Activated CD4-positive, alpha-beta T cell treated with anti-CD3 and anti-CD28 coated beads, Interleukin-2, amount 50 U/mL, for 1 hour (primary cell): Measurements from ENCODE around the gene MET.
"Not testable (repeated sequence)": the region's sequence is repeated elsewhere in the genome, so short reads cannot be mapped to it uniquely, and the experiment has no call there.

Experiments
- DNase-seq: peaks from one replicate; pipeline ENCODE4 v3.0.0-alpha.2; 2020

MET gene

DNA sequence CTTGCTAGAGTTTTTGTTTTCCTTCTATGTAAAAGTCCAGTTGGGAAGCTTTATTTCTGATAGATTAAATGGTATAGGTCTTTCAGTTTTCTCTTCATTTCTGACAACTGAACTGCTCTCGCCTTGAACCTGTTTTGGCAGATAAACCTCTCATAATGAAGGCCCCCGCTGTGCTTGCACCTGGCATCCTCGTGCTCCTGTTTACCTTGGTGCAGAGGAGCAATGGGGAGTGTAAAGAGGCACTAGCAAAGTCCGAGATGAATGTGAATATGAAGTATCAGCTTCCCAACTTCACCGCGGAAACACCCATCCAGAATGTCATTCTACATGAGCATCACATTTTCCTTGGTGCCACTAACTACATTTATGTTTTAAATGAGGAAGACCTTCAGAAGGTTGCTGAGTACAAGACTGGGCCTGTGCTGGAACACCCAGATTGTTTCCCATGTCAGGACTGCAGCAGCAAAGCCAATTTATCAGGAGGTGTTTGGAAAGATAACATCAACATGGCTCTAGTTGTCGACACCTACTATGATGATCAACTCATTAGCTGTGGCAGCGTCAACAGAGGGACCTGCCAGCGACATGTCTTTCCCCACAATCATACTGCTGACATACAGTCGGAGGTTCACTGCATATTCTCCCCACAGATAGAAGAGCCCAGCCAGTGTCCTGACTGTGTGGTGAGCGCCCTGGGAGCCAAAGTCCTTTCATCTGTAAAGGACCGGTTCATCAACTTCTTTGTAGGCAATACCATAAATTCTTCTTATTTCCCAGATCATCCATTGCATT is 27.1 kb downstream of the MET start:
- no peak for DNase-seq

DNA sequence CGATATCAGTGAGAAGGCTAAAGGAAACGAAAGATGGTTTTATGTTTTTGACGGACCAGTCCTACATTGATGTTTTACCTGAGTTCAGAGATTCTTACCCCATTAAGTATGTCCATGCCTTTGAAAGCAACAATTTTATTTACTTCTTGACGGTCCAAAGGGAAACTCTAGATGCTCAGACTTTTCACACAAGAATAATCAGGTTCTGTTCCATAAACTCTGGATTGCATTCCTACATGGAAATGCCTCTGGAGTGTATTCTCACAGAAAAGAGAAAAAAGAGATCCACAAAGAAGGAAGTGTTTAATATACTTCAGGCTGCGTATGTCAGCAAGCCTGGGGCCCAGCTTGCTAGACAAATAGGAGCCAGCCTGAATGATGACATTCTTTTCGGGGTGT is 27.7 kb downstream of the MET start:
- no peak for DNase-seq

DNA sequence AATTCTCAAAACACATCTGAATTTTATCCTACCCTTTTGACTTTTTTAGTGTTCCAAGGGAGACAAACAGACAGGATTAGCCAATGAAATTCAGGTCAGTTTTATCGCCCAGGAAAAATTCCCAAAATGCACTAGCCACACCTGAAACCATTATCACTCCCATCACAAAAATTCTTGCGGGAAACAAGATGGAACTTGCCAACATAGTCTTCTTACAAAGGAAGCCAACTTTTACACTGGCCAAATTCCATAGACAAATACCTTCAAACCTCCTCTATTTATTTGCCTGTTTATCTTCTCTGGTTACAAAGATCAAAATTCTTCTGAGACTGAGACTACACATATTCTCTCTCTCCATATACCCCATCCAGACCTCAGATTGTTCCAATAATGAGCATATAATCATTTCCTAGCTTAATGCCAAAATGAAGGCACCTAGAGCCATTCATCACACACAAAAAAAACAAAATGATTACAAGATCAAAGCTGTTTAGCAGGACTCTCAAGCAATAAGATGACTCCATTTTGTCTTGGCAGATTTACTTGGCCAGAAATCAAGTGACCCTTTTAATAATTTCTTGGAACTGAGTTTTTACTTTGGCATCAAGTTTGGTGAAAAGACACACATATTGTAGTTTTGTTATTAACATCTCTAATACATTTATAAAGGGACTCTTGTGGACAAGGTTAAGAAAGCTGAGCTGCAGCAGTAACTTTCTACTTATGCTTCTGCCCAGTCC is 30.2 kb downstream of the MET start:
- no peak for DNase-seq

GRCh38 chr7:116704650-116705228 is 32.7 kb downstream of the MET start:
- no peak for DNase-seq

GRCh38 chr7:116705419-116705818 is 33.4 kb downstream of the MET start:
- no peak for DNase-seq

DNA sequence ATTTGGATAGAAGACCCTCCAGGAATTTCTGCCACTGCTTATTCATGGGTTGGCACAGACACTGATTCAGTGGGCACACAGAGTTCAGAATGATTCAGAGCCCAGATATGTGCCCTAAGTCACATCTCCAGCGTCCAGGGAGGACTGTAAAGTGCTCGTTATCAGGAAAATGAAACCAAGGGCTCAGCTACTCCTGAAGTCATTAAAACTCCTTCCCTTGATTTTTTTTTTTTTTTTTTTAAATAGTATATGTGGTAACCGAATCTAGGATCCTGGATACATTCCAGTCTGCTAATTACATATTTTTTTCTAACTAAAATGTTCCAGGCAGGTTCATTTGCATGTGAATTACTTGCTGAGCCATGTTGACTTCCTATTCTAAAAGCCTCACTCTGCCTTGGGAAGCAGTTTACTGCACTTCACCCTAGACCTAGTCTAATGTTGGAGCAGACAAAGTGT is 34.7 kb downstream of the MET start:
- no peak for DNase-seq

DNA sequence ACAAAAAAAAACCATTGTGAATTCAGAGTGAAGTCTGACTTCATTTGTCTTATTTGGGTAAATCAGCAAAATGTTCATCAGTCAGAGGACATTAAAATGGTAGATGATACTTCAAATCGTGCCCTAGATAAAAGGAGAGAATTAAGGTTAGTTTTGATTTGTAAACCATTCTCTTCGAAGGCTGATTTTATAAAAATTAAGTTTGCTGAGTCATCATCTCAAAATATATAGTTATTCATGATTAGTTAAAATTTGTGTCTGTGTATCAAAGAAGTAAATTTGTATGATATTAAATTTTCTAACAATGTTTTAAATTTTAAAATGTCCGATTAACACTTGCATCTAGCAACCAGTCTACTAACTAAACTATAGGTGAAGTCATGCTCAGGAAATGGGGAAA is 35.3 kb downstream of the MET start:
- no peak for DNase-seq

DNA sequence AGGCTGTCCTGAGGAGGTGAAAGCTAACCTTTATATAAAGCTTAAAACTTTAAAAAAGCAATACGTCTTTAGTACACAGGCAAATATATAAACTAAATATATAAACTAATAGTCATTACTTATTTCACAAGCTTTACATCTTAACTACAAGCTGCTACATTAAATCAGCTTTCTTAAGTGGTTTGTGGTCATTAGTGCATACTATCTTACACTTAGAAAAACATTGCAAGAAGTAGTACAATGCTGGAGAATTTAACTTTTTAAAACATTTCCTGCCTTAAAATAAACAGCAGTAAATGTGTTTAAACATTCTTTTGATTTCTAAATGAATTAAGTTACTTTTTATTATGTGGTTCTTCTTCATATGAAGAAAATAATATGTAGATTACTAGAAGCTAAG is 36.3 kb downstream of the MET start:
- no peak for DNase-seq

DNA sequence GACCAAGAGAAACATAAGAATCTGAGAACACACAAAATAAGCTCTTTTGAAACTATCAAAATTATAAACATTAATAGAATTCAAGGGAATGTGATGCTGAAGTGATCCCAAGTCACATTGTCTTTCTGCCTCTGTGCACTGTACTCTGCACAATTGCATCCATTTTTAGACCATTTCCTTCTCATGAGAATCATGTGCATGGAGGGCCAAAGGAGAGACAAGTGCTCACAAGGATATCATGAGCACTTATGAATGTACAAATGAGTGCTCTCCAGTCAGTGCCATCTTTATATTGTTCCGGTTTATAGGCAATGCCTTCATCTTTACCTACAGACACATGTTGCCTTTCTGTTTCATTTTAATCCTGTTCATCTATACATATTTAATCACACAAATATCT is 36.9 kb downstream of the MET start:
- no peak for DNase-seq

DNA sequence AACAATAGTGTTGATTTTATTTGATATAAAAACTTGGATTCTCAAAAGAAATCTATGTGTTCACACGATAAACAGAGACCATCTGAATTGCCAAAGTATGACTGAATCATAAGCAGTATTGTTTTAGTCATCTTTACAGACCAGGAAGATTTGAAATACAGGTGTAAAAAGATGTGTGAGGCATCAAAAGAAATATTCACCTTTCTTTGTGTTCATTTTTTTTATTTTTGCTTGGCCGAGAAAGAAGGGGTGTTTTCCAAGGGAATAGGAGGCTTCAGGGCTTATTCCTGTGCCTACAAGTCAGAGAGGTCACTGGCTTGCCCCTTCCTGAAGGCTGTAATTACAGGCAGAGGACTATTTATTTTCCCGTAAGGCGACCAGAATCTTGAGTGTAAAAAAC is 37.3 kb downstream of the MET start:
- no peak for DNase-seq

GRCh38 chr7:116710764-116711452 is 38.9 kb downstream of the MET start:
- DNase-seq, result no peak

- no peak for DNase-seq
Observed at GRCh38 chr7:116711790-116712189, 39.8 kb downstream of the MET start.

- no peak for DNase-seq
Observed at GRCh38 chr7:116713500-116713899, 41.5 kb downstream of the MET start.

- DNase-seq, result no peak
Observed at GRCh38 chr7:116713918-116714317, 41.9 kb downstream of the MET start.

GRCh38 chr7:116715077-116715476 is 43.1 kb downstream of the MET start:
- no peak for DNase-seq

DNA sequence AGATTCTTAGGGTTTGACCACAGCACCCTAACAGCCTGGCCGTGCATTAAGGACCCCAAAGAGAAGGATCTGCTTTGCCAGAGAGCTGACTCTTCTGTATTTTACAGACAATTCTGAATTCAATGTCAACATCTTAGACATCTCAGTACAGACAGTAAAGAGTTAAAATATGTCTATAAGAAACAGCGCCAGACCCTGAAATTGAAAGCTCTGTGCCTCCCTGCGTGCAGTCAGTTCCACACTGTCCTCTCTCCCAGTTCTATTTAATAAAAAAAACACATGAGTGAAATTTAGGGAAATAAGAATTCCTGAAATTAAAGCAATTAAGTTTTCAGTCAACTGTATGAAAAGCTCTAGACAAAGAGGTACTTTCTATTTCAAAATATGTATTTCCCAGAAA is 45.1 kb downstream of the MET start:
- DNase-seq, result no peak

DNA sequence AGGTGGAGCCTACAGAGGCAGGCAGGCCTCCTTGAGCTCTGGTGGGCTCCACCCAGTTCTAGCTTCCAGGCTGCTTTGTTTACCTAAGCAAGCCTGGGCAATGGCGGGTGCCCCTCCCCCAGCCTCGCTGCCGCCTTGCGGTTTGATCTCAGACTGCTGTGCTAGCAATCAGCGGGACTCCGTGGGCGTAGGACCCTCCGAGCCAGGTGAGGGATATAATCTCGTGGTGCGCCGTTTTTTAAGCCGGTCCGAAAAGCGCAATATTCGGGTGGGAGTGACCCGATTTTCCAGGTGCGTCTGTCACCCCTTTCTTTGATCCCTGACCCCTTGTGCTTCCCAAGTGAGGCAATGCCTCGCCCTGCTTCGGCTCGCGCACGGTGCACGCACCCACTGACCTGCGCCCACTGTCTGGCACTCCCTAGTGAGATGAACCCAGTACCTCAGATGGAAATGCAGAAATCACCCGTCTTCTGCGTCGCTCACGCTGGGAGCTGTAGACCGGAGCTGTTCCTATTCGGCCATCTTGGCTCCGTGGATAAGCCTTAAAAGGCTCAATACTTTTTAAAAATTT is 52.0 kb downstream of the MET start:
- not testable (repeated sequence) for DNase-seq

DNA sequence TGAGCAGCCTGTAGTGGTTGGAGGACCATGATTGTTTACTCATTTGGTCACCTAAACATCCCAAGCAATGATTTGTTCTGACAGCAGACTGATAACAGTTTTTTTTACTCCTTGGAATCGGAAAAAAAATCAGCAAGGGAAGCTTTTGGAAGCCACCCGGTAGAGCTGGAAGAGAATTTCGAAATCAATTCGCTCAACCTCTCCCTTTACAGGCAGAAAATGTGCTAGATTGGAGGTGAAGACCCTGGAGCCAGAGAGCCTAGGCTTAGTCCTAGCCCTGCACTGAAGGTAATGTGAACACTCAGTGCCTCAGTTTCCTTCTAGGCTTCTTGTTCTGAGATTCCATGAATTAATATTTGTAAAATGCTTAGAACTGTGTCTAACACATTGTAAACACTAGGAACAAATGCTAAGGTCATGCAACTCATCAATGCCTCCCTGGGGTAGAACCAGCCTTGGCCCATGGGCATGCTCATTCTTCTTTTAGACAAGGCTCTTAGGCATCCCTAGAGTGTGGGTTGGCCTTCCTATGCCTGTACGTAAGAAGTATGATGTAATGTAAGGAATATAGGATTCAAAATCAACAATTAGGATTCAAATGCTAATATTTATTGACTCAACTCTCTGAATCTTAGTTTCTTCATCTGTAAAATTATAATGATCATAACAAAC is 52.7 kb downstream of the MET start:
- no peak for DNase-seq

DNA sequence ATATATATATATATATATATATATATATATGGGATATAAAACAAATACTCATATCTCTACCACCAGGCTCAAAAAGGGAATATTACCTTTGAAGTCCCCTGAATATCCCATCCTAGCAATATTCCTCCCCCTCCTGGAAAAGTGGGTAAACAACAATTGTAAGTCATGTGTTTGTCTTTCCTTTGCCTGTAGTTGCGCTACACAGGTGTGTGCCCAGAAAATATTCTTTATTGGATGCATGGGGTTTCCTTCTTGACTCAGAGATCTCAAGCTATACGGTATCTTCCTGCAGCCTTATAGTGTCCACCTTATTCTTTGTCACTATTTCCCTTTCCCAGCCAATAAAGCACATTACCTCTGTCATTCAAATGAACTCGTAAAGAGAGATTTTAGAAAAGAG is 54.2 kb downstream of the MET start:
- no peak for DNase-seq

- no peak for DNase-seq
Observed at GRCh38 chr7:116726713-116727431, 54.9 kb downstream of the MET start.

DNA sequence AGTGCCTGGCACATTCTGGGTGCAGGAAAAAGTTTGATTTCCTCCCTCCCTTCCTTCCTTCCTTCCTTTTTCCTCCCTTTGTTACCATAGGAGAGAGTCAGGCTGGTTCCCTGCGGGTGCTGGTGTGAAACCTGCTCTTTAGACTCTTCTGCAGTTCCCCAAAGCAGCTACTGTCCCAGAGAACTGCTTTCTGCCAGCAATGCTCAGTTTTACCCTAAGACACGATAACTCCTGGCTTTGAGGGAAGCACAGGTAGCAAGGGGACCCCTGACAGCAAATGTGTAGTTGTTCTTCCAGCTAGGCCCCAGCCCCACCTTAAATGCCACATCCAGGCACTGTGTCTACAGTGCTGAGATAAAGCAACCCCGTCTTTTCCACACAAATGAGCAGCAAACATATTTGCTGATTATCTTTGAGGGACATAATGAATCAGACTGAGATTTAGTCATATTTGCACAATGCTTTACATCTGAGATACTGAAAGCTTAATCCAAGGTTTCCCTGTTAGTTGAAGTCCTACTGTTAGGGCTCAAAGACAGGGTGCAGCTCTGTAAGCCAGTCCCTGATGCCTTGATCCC is 55.5 kb downstream of the MET start:
- no peak for DNase-seq
